ENCODE data around the gene DOCK2.
"Not testable (repeated sequence)": the region's sequence is repeated elsewhere in the genome, so short reads cannot be mapped to it uniquely, and the experiment has no call there.

The DOCK2 gene

GRCh38 chr5:170081616-170082015 lies 444.5 kb downstream of the DOCK2 start:
- Histone ChIP-seq H3K9me3 (ENCODE audit: control insufficient read depth, insufficient read depth, low read length) (no peaks in the 10 kb centered on the region), H3K36me3 (ENCODE audit: insufficient read depth, low read length) (no peaks in the 10 kb centered on the region), H3K9ac (ENCODE audit: low read depth, low read length) (no peak overlapping the region), H3K4me1 (ENCODE audit: insufficient read depth, low read length) (no peaks in the 10 kb centered on the region)

DNA sequence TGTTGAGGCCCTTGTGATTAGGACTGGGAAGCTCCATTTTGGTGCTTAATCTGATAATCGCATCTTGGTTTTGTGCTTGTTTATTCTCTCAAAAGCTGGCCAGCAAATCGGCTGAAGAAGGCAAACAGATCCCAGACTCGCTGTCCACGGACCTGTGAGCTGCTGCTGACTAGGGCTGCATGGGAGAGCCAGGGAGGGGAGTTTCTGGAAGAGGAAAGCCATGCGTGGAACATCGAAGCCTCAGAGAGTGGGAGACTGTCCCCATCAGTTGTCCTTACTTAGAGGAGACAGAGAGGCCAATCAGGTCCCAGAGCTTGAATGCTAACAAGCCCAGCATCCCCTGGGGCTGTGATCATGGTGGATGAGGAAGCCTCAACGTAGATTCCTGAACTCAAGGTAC lies 445.6 kb downstream of the DOCK2 start:
- no peaks in the 10 kb centered on the region for H3K4me1 ChIP-seq (ENCODE audit: insufficient read depth, low read length)
- no peaks in the 10 kb centered on the region for H3K9me3 ChIP-seq (ENCODE audit: control insufficient read depth, insufficient read depth, low read length)
- no peak overlapping the region for H3K9ac ChIP-seq (ENCODE audit: low read depth, low read length)
- no peaks in the 10 kb centered on the region for H3K36me3 ChIP-seq (ENCODE audit: insufficient read depth, low read length)

- no peaks in the 10 kb centered on the region for H3K9me3 ChIP-seq (ENCODE audit: control insufficient read depth, insufficient read depth, low read length)
- no peak overlapping the region for H3K9ac ChIP-seq (ENCODE audit: low read depth, low read length)
- no peaks in the 10 kb centered on the region for H3K4me1 ChIP-seq (ENCODE audit: insufficient read depth, low read length)
- H3K36me3 ChIP-seq (ENCODE audit: insufficient read depth, low read length) = no peaks in the 10 kb centered on the region
Observed at GRCh38 chr5:170087168-170087817, 450.2 kb downstream of the DOCK2 start.

GRCh38 chr5:170092455-170093101 lies 455.5 kb downstream of the DOCK2 start:
- peaks cover 1% of the 10 kb centered on the region for H3K4me1 ChIP-seq (ENCODE audit: insufficient read depth, low read length)
- no peaks in the 10 kb centered on the region for H3K9me3 ChIP-seq (ENCODE audit: control insufficient read depth, insufficient read depth, low read length)
- no peak overlapping the region for H3K9ac ChIP-seq (ENCODE audit: low read depth, low read length)
- H3K36me3 ChIP-seq (ENCODE audit: insufficient read depth, low read length) = no peaks in the 10 kb centered on the region

DNA sequence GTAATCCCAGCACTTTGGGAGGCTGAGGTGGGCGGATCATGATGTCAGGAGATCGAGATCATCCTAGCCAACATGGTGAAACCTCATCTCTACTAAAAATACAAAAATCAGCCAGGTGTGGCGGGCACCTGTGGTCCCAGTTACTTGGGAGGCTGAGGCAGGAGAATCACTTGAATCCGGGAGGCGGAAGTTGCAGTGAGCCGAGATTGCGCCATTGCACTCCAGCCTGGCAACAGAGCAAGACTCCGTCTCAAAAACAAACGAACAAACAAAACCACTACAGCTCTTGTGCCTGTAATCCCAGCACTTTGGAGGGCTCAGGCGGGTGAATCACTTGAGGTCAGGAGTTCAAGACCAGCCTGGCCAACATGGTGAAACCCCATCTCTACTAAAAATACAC lies 457.3 kb downstream of the DOCK2 start:
- not testable (repeated sequence) for H3K9ac ChIP-seq (ENCODE audit: low read depth, low read length); H3K36me3 ChIP-seq (ENCODE audit: insufficient read depth, low read length); H3K9me3 ChIP-seq (ENCODE audit: control insufficient read depth, insufficient read depth, low read length); H3K4me1 ChIP-seq (ENCODE audit: insufficient read depth, low read length)

DNA sequence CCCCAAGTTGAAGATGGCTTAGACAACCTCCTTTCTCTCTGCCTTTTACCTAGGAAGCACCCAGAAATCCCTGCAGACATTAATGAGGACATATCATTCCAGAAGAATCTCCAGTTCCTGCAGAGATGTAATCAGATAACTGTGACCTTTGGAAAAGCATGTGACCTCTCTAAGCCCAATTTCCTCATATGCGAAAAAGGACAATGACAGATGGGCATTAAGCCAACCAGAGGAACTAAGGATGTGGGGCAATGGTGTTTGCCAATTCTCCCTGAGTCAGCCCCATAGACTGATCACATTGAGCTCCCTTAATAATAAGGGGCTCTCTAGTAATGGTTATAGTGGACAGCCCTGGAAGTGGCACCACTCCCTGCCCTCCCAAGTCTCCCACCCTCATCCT lies 458.6 kb downstream of the DOCK2 start:
- no peak overlapping the region for H3K9ac ChIP-seq (ENCODE audit: low read depth, low read length)
- H3K4me1 ChIP-seq (ENCODE audit: insufficient read depth, low read length) = peaks cover 5% of the 10 kb centered on the region
- H3K9me3 ChIP-seq (ENCODE audit: control insufficient read depth, insufficient read depth, low read length) = no peaks in the 10 kb centered on the region
- no peaks in the 10 kb centered on the region for H3K36me3 ChIP-seq (ENCODE audit: insufficient read depth, low read length)

- Histone ChIP-seq H3K9ac (ENCODE audit: low read depth, low read length) (no peak overlapping the region), H3K36me3 (ENCODE audit: insufficient read depth, low read length) (no peaks in the 10 kb centered on the region), H3K9me3 (ENCODE audit: control insufficient read depth, insufficient read depth, low read length) (no peaks in the 10 kb centered on the region), H3K4me1 (ENCODE audit: insufficient read depth, low read length) (peaks cover 5% of the 10 kb centered on the region)
Observed at GRCh38 chr5:170097934-170098333, 460.9 kb downstream of the DOCK2 start.

- Histone ChIP-seq H3K9ac (ENCODE audit: low read depth, low read length) (no peak overlapping the region), H3K9me3 (ENCODE audit: control insufficient read depth, insufficient read depth, low read length) (no peaks in the 10 kb centered on the region)
Observed at GRCh38 chr5:170100066-170100943, 463.2 kb downstream of the DOCK2 start.

DNA sequence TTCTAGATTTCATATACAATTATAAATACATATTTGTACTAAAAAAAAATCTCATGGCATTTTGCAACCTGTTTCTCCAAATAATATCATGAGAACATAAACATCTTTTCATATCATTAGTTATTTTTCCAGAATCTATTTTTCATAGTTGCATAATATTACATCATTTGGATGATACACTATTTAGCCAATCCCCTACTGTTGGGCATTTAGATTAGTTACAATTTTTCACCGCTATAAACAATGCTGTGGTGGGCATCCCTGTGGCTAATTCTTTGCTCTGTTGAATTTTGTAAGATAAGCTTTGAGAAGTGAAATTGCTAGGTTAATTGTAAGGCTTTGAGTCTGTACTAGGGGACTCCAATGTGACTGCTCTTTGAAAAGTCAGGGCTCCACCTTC lies 466.4 kb downstream of the DOCK2 start:
- no peaks in the 10 kb centered on the region for H3K9me3 ChIP-seq (ENCODE audit: control insufficient read depth, insufficient read depth, low read length)
- H3K36me3 ChIP-seq (ENCODE audit: insufficient read depth, low read length) = no peaks in the 10 kb centered on the region
- no peak overlapping the region for H3K9ac ChIP-seq (ENCODE audit: low read depth, low read length)
- no peaks in the 10 kb centered on the region for H3K4me1 ChIP-seq (ENCODE audit: insufficient read depth, low read length)

More at GRCh38 chr5:170100066-170100943, 463.2 kb downstream of the DOCK2 start:
- H3K4me1 ChIP-seq (ENCODE audit: insufficient read depth, low read length) = peaks cover 5% of the 10 kb centered on the region
- no peaks in the 10 kb centered on the region for H3K36me3 ChIP-seq (ENCODE audit: insufficient read depth, low read length)

GRCh38 chr5:170104299-170104698 lies 467.2 kb downstream of the DOCK2 start:
- Histone ChIP-seq H3K9ac (ENCODE audit: low read depth, low read length) (no peak overlapping the region), H3K36me3 (ENCODE audit: insufficient read depth, low read length) (no peaks in the 10 kb centered on the region), H3K9me3 (ENCODE audit: control insufficient read depth, insufficient read depth, low read length) (no peaks in the 10 kb centered on the region), H3K4me1 (ENCODE audit: insufficient read depth, low read length) (peaks cover 3% of the 10 kb centered on the region; the same call in 1 of the 2 replicates)

GRCh38 chr5:170104710-170105109 lies 467.6 kb downstream of the DOCK2 start:
- Histone ChIP-seq H3K9me3 (ENCODE audit: control insufficient read depth, insufficient read depth, low read length) (no peaks in the 10 kb centered on the region), H3K4me1 (ENCODE audit: insufficient read depth, low read length) (peaks cover 8% of the 10 kb centered on the region; the same call in 1 of the 2 replicates), H3K9ac (ENCODE audit: low read depth, low read length) (no peak overlapping the region), H3K36me3 (ENCODE audit: insufficient read depth, low read length) (no peaks in the 10 kb centered on the region)

DNA sequence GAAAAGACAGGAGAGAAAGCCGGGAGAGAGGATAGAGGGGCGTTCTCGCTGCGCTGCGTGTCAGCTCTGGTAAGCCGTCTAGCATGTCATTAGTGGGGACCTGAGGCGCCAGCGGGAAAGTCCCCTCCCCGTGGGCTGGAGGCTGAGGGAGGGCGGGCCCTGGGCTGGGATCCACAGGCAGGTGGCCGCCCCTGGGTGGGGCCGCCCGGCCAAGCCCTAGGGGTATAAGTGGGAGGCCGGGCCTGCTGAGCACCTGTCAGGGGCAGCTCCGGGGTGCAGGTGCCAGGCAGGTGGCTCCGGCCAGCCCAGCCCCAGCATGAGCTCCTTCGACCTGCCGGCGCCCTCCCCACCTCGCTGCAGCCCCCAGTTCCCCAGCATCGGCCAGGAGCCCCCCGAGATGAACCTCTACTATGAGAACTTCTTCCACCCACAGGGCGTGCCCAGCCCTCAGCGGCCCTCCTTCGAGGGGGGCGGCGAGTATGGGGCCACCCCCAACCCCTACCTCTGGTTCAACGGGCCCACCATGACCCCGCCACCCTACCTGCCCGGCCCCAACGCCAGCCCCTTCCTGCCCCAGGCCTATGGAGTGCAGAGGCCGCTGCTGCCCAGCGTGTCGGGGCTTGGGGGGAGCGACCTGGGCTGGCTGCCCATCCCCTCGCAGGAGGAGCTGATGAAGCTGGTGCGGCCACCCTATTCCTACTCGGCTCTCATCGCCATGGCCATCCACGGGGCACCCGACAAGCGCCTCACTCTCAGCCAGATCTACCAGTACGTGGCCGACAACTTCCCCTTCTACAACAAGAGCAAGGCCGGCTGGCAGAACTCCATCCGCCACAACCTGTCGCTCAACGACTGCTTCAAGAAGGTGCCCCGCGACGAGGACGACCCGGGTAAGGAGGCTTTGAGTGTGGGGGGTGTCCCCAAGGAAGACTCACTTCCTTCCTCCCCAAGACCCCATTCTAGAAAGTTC lies 468.9 kb downstream of the DOCK2 start, which contains the start of gene FOXI1:
Gene FOXI1 (plus strand): TSS at position 256 of the 970 bp plus-strand sequence. CDS start 61 bp downstream, at position 317.
- no peaks in the 10 kb centered on the region for H3K36me3 ChIP-seq (ENCODE audit: insufficient read depth, low read length)
- peaks cover 13% of the 10 kb centered on the region; the same call in 1 of the 2 replicates for H3K4me1 ChIP-seq (ENCODE audit: insufficient read depth, low read length)
- no peak within 1 kb of the TSS for H3K9ac ChIP-seq (ENCODE audit: low read depth, low read length)
- no peaks in the 10 kb centered on the region for H3K9me3 ChIP-seq (ENCODE audit: control insufficient read depth, insufficient read depth, low read length)

- Histone ChIP-seq H3K9me3 (ENCODE audit: control insufficient read depth, insufficient read depth, low read length) (no peaks in the 10 kb centered on the region), H3K9ac (ENCODE audit: low read depth, low read length) (no peak overlapping the region), H3K36me3 (ENCODE audit: insufficient read depth, low read length) (no peaks in the 10 kb centered on the region), H3K4me1 (ENCODE audit: insufficient read depth, low read length) (peaks cover 16% of the 10 kb centered on the region; the same call in 1 of the 2 replicates)
Observed at GRCh38 chr5:170107674-170108073, 470.6 kb downstream of the DOCK2 start.
